Measurements from ENCODE around the gene PAK5. TPM values are rescaled to one million over a fixed set of nuclear protein-coding genes. Genes with fewer than 3 reads are reported as not detected.

Gene PAK5
- total and polyA plus RNA-seq, 2 of the 13 experiments (the other 11 are each of a cell fraction or from before 2014, with no cell fraction given), result not detected

GRCh38 chr20:9660236-9660868, 178.5 kb downstream of the PAK5 start (continued):
- TF ChIP-seq ZIK1 (CRISPR knock-in tag; IDR thresholded peaks at IDR 0.05; ENCODE audit: borderline replicate concordance, low read depth) (no peak), ZNF350 (CRISPR knock-in tag; IDR thresholded peaks at IDR 0.05; ENCODE audit: borderline replicate concordance, low read depth) (no peak), RARA (CRISPR knock-in tag; IDR thresholded peaks at IDR 0.05) (peak; percentile 45; the same call in 1 of the 2 replicates), ZNF331 (CRISPR knock-in tag; IDR thresholded peaks at IDR 0.05) (0 out of 2 replicates have a peak, but pooled peaks have one; percentile 30), PHF20 (CRISPR knock-in tag; IDR thresholded peaks at IDR 0.05) (no peak), ZSCAN9 (CRISPR knock-in tag; IDR thresholded peaks at IDR 0.05; ENCODE audit: borderline replicate concordance) (peak; percentile 94), HNRNPLL (IDR thresholded peaks at IDR 0.05; ENCODE audit: low read depth, low read length, poor library complexity, severe bottlenecking) (no peak), NFYC (CRISPR knock-in tag; IDR thresholded peaks at IDR 0.05) (no peak), ISL2 (CRISPR knock-in tag; IDR thresholded peaks at IDR 0.05) (no peak), NR2C2 (CRISPR knock-in tag; IDR thresholded peaks at IDR 0.05; ENCODE audit: borderline replicate concordance) (no peak), ZBTB43 (CRISPR knock-in tag; conservative IDR thresholded peaks at IDR 0.05) (peak; percentile 52; the same call in 1 of the 2 replicates), ZFP37 (CRISPR knock-in tag; IDR thresholded peaks at IDR 0.05; ENCODE audit: borderline replicate concordance) (0 out of 2 replicates have a peak, but pooled peaks have one; percentile 63), KDM2A (CRISPR knock-in tag; IDR thresholded peaks at IDR 0.05; ENCODE audit: borderline replicate concordance, low read depth) (no peak), ZNF563 (CRISPR knock-in tag; IDR thresholded peaks at IDR 0.05) (no peak), TRAFD1 (CRISPR knock-in tag; IDR thresholded peaks at IDR 0.05; ENCODE audit: borderline replicate concordance) (no peak), RFXANK (CRISPR knock-in tag; IDR thresholded peaks at IDR 0.05) (no peak), ZNF878 (CRISPR knock-in tag; IDR thresholded peaks at IDR 0.05) (no peak), ZNF788 (CRISPR knock-in tag; IDR thresholded peaks at IDR 0.05; ENCODE audit: borderline replicate concordance) (no peak), EHMT2 (IDR thresholded peaks at IDR 0.05; ENCODE audit: borderline replicate concordance, low read depth, low read length) (peak; percentile 99), MYNN (CRISPR knock-in tag; IDR thresholded peaks at IDR 0.05; ENCODE audit: low read depth) (no peak), AKNA (CRISPR knock-in tag; IDR thresholded peaks at IDR 0.05; ENCODE audit: borderline replicate concordance) (peak; percentile 61; the same call in 1 of the 2 replicates), ZNF720 (CRISPR knock-in tag; IDR thresholded peaks at IDR 0.05) (no peak), NONO (IDR thresholded peaks at IDR 0.05) (no peak), NONO (CRISPR knock-in tag; conservative IDR thresholded peaks at IDR 0.05) (no peak)
